NCI-H2081 (cell line): ENCODE data around the gene DNAJB9.
"Not testable (repeated sequence)": the region's sequence is repeated elsewhere in the genome, so short reads cannot be mapped to it uniquely, and the experiment has no call there.

Experiments used
- DNase-seq, 2 experiments: peaks; one replicate each; lab custom pipeline; 2025; lab: John Stamatoyannopoulos, UW

DNAJB9 gene

GRCh38 chr7:108569381-108570145, at the start of gene DNAJB9, which contains the start of gene THAP5:
Gene DNAJB9, plus strand, starts transcription at chr7:108569874. Its CDS starts 1,853 bp downstream, at chr7:108571727.
Gene THAP5, minus strand, starts transcription at chr7:108569706. Its CDS starts 137 bp downstream, at chr7:108569569.
- peak; percentile 100 for DNase-seq

GRCh38 chr7:108522780-108523179, 46.9 kb upstream of the DNAJB9 start:
- DNase-seq: no peak

GRCh38 chr7:108525327-108525984, 44.2 kb upstream of the DNAJB9 start:
- DNase-seq: peak; percentile 86 to 92

- DNase-seq: peak; percentile 100
Measured at GRCh38 chr7:108525985-108526767, 43.5 kb upstream of the DNAJB9 start, which contains the start of gene PNPLA8. Gene PNPLA8, minus strand, starts transcription at chr7:108526135. Its CDS starts 10,644 bp downstream, at chr7:108515491.

- DNase-seq: no peak
Measured at GRCh38 chr7:108526768-108527017, 43.0 kb upstream of the DNAJB9 start.

- no peak for DNase-seq
Measured at GRCh38 chr7:108528183-108528712, 41.4 kb upstream of the DNAJB9 start.

GRCh38 chr7:108529341-108529740, 40.3 kb upstream of the DNAJB9 start:
- DNase-seq: no peak

- DNase-seq: no peak
Measured at GRCh38 chr7:108533712-108534111, 36.0 kb upstream of the DNAJB9 start.

- DNase-seq: no peak
Measured at GRCh38 chr7:108535257-108535656, 34.4 kb upstream of the DNAJB9 start.

GRCh38 chr7:108535744-108536143, 33.9 kb upstream of the DNAJB9 start:
- no peak for DNase-seq

GRCh38 chr7:108537229-108537628, 32.4 kb upstream of the DNAJB9 start:
- no peak for DNase-seq

GRCh38 chr7:108538236-108538635, 31.4 kb upstream of the DNAJB9 start:
- not testable (repeated sequence) for DNase-seq

- not testable (repeated sequence) for DNase-seq
Measured at GRCh38 chr7:108538685-108539084, 31.0 kb upstream of the DNAJB9 start.

GRCh38 chr7:108541478-108541877, 28.2 kb upstream of the DNAJB9 start:
- DNase-seq: no peak

GRCh38 chr7:108548141-108548896, 21.4 kb upstream of the DNAJB9 start:
- not testable (repeated sequence) for DNase-seq

- DNase-seq: not testable (repeated sequence)
Measured at GRCh38 chr7:108556665-108557064, 13.0 kb upstream of the DNAJB9 start.

- DNase-seq: no peak
Measured at GRCh38 chr7:108557191-108557590, 12.5 kb upstream of the DNAJB9 start.

GRCh38 chr7:108557617-108558016, 12.1 kb upstream of the DNAJB9 start:
- DNase-seq: no peak

- no peak for DNase-seq
Measured at GRCh38 chr7:108559253-108559652, 10.4 kb upstream of the DNAJB9 start.

GRCh38 chr7:108561047-108561619, 8.5 kb upstream of the DNAJB9 start:
- DNase-seq: no peak

GRCh38 chr7:108565987-108566386, 3.7 kb upstream of the DNAJB9 start:
- DNase-seq: no peak
